ENCODE results near the gene SLC4A2.

Gene SLC4A2

GRCh38 chr7:151062399-151063211, 3.2 kb downstream of the SLC4A2 start:
- no peak for TF ChIP-seq CTCF (IDR thresholded peaks at IDR 0.05; ENCODE audit: borderline replicate concordance, insufficient read depth, low read depth, low read length)
- H3K4me3 ChIP-seq (ENCODE audit: low read depth, low read length): no peak overlapping the region

DNA sequence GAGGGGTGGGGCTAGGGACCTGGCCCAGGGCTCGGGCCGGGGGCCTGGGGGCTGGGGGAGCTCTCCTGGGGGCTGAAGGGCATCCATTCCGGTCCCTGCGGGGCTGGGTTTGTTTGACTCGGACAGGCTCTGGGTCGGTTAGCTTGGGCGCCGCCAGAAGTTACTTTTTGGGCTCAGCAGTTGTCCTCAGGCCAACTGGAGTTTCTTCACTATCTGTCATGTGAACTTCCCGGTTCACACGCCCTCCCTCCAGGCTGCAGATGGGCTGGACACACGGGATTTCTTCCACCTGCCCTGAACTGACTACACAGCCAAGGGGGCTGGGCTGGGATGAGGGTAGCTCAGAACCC, 3.8 kb downstream of the SLC4A2 start:
- no peak for TF ChIP-seq CTCF (IDR thresholded peaks at IDR 0.05; ENCODE audit: borderline replicate concordance, insufficient read depth, low read depth, low read length)
- no peak overlapping the region for H3K4me3 ChIP-seq (ENCODE audit: low read depth, low read length)

DNA sequence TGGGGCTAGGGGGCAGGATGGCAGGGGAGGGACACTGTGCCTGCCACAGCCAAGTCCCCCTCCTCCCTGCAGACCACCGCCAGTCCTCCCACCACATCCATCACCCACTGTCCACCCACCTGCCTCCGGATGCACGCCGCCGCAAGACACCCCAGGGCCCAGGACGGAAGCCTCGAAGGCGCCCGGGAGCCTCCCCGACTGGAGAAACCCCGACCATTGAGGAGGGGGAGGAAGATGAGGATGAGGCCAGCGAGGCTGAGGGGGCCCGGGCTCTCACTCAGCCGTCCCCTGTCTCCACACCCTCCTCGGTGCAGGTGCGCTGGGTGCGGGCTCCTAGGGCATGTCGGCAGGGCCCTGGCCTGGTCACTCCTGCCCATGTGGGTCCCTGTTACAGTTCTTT, 5.1 kb downstream of the SLC4A2 start:
- TF ChIP-seq CTCF (IDR thresholded peaks at IDR 0.05; ENCODE audit: borderline replicate concordance, insufficient read depth, low read depth, low read length): no peak

DNA sequence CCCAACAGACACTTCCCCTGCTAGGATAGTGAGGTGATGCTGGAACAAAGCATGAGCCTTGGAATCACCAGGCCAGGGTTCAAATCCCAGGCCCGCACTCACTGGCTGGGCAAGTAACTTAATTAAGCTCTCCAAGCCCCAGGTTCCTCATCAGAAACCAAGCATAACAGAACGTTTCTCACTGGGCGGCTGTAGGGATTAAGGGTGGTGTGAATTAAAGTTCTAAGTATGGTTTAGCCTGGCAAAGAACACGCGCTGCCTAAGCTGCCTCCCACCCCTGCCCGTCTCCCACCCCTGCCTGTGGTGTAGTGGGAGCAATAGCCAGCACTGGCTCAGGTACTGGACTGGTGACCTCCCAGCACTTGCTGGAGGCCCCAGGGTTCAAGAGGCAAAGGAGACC, 5.6 kb downstream of the SLC4A2 start:
- TF ChIP-seq CTCF (IDR thresholded peaks at IDR 0.05; ENCODE audit: borderline replicate concordance, insufficient read depth, low read depth, low read length): no peak
- no peak overlapping the region for H3K4me3 ChIP-seq (ENCODE audit: low read depth, low read length)

More for the DNA sequence above, 5.1 kb downstream of the SLC4A2 start:
- no peak overlapping the region for H3K4me3 ChIP-seq (ENCODE audit: low read depth, low read length)

- TF ChIP-seq CTCF (IDR thresholded peaks at IDR 0.05; ENCODE audit: borderline replicate concordance, insufficient read depth, low read depth, low read length): no peak
- H3K4me3 ChIP-seq (ENCODE audit: low read depth, low read length): no peak overlapping the region
Observed at GRCh38 chr7:151065516-151065915, 6.1 kb downstream of the SLC4A2 start.

DNA sequence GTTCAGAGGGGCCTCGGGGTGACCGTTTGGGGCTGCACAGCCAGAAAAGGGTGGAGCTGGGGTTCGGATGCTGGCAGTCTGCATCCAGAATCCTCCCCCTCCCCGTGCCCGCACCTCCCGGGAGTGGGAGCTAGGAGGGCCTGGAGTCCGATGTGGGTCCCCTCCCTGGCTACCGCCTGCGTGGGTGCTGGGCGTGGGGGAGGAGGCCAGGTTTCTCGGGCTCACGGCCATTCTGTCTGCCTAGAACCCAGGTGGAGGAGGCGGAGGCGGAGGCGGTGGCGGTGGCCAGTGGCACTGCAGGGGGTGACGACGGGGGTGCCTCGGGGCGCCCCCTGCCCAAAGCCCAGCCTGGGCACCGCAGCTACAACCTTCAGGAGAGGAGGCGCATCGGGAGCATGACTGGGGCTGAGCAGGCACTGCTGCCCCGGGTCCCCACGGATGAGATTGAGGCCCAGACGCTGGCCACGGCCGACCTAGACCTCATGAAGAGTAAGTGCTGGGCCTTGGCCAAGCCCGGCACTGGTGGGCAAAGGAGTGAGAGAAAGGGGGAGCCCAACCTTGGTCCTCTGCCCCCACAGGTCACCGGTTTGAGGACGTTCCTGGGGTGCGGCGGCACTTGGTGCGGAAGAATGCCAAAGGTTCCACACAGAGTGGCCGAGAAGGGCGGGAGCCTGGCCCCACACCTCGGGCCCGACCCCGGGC, 7.0 kb downstream of the SLC4A2 start:
- H3K4me3 ChIP-seq (ENCODE audit: low read depth, low read length): no peak overlapping the region
- no peak for TF ChIP-seq CTCF (IDR thresholded peaks at IDR 0.05; ENCODE audit: borderline replicate concordance, insufficient read depth, low read depth, low read length)
